Brain microvascular endothelial cell (primary cell): ENCODE data around the gene POU6F2.

ENCODE experiments used
- DNase-seq: peaks from one replicate; pipeline ENCODE4 v3.0.0-alpha.2; 2020
- H3K27ac ChIP-seq: fragments of 250-450 bp; sonication (Bioruptor Pico); 2 replicates; pipeline ENCODE4 v1.5.1; 2020; ENCODE audit warnings: mild to moderate bottlenecking, moderate library complexity
- H3K27me3 ChIP-seq: fragments of 250-450 bp; sonication (Bioruptor Pico); replicated peaks from 2 replicates; pipeline ENCODE4 v1.5.1; 2020; ENCODE audit warnings: mild to moderate bottlenecking
- H3K36me3 ChIP-seq: fragments of 250-450 bp; sonication (Bioruptor Pico); replicated peaks from 2 replicates; pipeline ENCODE4 v1.5.1; 2020; ENCODE audit warnings: mild to moderate bottlenecking
- H3K4me3 ChIP-seq: 2 replicates; pipeline ENCODE4 v1.5.1; 2011; ENCODE audit warnings: low read depth, mild to moderate bottlenecking, control low read depth, low read length, moderate library complexity
- in situ Hi-C: cut with HindIII; loops from 2 replicates; pipeline ENCODE4 v1.10.0; 2017; ENCODE audit warnings: low sequenced_read_pairs, low pct_ligation_motif_present
- TF ChIP-seq, protein P1 (sequence below): IDR thresholded peaks from 2 replicates; pipeline ENCODE4 v1.5.1; 2011; ENCODE audit warnings: low read depth, mild to moderate bottlenecking, moderate library complexity, low read length, control low read depth, inconsistent platforms; ENCODE audit errors: missing control alignments

The POU6F2 gene

DNA sequence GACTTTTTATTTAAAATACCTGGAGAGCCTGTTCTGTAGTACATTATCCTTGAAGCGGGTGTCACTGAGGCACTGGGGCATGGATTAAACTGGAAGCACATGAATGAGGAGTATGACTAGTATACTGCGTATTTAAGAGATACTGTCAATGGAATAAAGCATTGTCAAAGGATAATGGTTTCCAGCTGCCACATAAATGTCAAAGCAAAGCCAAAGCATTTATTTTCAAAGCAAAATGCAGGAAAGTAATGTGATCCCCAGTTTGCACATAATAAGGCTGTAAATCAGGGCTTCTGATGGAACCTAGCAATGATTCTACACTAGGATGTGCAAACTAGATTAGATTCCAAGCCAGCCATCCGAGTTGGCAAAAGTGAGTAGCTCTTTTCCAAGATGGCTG is 240.1 kb downstream of the POU6F2 start:
- TF ChIP-seq, protein P1, sequence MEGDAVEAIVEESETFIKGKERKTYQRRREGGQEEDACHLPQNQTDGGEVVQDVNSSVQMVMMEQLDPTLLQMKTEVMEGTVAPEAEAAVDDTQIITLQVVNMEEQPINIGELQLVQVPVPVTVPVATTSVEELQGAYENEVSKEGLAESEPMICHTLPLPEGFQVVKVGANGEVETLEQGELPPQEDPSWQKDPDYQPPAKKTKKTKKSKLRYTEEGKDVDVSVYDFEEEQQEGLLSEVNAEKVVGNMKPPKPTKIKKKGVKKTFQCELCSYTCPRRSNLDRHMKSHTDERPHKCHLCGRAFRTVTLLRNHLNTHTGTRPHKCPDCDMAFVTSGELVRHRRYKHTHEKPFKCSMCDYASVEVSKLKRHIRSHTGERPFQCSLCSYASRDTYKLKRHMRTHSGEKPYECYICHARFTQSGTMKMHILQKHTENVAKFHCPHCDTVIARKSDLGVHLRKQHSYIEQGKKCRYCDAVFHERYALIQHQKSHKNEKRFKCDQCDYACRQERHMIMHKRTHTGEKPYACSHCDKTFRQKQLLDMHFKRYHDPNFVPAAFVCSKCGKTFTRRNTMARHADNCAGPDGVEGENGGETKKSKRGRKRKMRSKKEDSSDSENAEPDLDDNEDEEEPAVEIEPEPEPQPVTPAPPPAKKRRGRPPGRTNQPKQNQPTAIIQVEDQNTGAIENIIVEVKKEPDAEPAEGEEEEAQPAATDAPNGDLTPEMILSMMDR = no peak
- no peak overlapping the region for H3K27ac ChIP-seq

DNA sequence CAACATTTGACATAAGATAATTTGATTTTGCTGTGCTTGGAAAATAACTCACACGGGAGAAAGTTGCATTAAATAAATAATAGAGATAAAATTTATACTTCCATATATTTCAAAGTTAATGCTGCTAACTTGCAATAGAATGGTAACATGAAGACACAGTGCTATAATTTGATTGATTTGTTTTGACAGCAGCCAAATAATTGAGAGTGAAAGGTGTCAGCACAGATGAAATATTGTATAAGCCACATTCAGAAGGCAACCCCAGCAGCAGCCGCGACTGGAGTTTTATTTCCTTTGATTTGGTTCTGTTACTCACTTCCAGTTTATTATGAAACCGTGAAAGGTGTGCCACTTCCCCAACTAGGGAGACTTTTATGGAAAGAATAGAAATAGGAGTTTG is 242.2 kb downstream of the POU6F2 start:
- in situ Hi-C loops = no loop called here
- Histone ChIP-seq H3K27me3 (no peaks in the 10 kb centered on the region), H3K36me3 (no peaks in the 10 kb centered on the region), H3K27ac (no peak overlapping the region), H3K4me3 (no peak overlapping the region)
- TF ChIP-seq, protein P1 = no peak
- DNase-seq = no peak

More for the DNA sequence above, 240.1 kb downstream of the POU6F2 start:
- Histone ChIP-seq H3K4me3 (no peak overlapping the region), H3K27me3 (no peaks in the 10 kb centered on the region), H3K36me3 (no peaks in the 10 kb centered on the region)
- in situ Hi-C loops = no loop called here
- DNase-seq = no peak

DNA sequence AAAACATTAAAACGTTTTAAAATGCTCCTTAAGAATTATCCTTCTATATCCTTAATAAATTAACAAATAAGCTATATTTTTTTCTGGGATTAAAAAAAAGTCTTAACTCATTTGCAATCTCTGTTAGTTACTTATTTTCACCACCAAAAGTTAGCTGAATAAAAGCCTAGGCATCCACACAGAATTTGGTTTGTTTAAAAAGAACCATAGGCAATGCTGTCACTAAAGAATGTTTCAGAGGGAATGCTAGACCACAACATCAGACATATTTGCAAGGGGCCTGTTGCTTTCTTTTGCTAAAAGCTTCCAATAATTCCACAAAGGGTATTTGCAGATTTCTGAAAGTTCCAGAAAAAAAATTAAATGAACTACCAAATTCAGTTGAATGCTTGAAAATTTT is 244.2 kb downstream of the POU6F2 start:
- in situ Hi-C loops = no loop called here
- TF ChIP-seq, protein P1 = no peak
- no peaks in the 10 kb centered on the region for H3K36me3 ChIP-seq

DNA sequence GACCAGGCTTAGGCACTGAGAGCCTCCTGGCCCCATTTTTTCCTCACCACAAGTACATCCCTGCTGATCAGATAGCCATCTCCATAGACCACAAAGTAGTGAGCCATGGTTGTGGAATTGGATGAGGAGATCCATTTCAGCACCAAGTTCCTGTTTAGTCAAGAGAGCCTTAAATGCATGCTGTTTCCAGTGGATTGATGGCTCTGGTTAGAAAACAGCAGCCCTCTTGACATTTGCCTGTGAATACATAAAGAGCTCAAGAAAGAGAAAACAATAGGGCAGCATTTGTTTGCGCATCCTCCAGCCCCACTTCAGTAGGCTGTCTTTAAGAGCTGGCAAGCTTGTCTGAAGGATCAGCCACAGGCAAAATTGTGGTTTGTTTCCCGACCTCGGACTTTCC is 251.2 kb downstream of the POU6F2 start:
- TF ChIP-seq, protein P1 = no peak
- Histone ChIP-seq H3K4me3 (no peak overlapping the region), H3K27ac (no peak overlapping the region), H3K36me3 (no peaks in the 10 kb centered on the region), H3K27me3 (no peaks in the 10 kb centered on the region)
- in situ Hi-C loops = no loop called here
- peak; percentile 14 for DNase-seq

More for the DNA sequence above, 244.2 kb downstream of the POU6F2 start:
- no peak overlapping the region for H3K4me3 ChIP-seq
- DNase-seq = no peak
- H3K27ac ChIP-seq = no peak overlapping the region
- H3K27me3 ChIP-seq = no peaks in the 10 kb centered on the region

DNA sequence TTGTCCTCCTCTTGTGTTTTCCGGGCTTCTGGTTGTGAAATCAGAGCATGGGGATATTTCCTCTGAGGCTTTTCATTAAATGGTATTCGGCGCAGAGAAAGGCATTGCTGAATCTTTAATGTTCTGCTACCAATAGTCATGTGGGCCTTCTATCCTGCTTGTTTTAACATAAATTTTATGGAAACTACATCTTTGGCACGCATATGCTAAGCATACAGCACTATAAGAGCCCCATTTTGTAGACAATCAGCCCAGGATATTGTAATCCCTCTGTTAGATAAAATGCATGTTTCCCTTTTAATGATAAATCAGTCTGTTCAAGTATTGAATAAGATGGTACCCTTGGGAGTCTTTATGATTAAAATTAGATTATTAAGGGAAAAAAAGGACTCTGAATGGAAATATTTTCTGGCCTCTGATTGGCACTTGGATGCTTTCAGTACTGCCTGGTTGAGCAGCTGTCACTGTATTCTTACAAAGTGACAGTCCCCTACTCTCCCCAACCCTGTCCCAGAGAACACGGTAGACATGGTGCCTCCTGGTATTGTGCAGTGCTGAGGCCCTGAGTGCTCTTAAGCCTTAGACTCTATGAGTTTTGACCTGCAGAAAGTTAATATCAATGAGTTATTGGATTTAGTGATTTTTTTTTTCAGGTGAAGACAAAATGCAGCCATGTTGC is 256.3 kb downstream of the POU6F2 start:
- DNase-seq = no peak
- Histone ChIP-seq H3K4me3 (no peak overlapping the region), H3K36me3 (no peaks in the 10 kb centered on the region), H3K27me3 (no peaks in the 10 kb centered on the region), H3K27ac (no peak overlapping the region)
- TF ChIP-seq, protein P1 = no peak
- in situ Hi-C loops = no loop called here

DNA sequence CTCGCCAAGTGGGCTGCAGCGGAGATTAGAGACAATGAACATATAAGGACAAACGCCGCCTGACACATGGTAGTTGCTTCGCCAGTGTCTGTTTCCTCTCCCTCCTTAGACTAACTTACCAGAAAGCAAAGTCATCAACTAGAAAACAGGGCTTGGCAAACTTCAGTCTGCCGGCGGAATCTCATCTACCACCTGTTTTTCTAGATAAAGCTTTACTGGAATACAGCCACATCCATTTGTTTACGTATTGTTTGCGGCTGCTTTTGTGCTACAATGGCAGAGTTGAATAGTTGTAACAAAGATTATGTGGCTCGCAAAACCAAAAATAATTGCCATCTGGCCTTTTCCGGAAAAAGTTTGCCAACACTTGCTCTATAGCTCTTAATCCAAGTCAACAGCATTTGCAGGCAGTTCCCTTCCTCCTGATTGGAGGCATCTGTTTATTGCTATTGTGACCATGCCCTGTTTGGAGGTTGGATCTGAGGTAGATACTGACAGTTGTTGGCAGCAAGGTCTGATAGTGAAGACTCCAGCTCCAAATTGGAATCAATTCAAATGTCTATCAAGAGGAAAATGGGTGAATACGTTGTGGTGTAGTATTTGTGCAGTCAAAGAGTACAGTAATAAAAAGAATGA is 260.6 kb downstream of the POU6F2 start:
- no peak for DNase-seq
- TF ChIP-seq, protein P1 = no peak
- Histone ChIP-seq H3K36me3 (no peaks in the 10 kb centered on the region), H3K4me3 (no peak overlapping the region), H3K27me3 (no peaks in the 10 kb centered on the region), H3K27ac (no peak overlapping the region)
- in situ Hi-C loops = no loop called here
